DND-41 (cell line): ENCODE data around the gene BORCS8.
"Not testable (repeated sequence)": the region's sequence is repeated elsewhere in the genome, so short reads cannot be mapped to it uniquely, and the experiment has no call there.

ENCODE experiments used
- ATAC-seq: fragments of 200-7000 bp; cut with Tn5 transposase; 3 replicates; pipeline ENCODE4 v1.9.1; 2021; ENCODE audit warnings: low read depth; ENCODE audit not compliant: insufficient read depth
- DNase-seq: peaks from one replicate; pipeline ENCODE4 v3.0.0-alpha.2; 2020
- H2AFZ ChIP-seq: 2 replicates; pipeline ENCODE4 v1.6.0; 2012; ENCODE audit warnings: low read depth, low read length
- H3K27ac ChIP-seq: 2 replicates; pipeline ENCODE4 v1.5.1; 2012; ENCODE audit warnings: low read length, inconsistent platforms
- H3K27me3 ChIP-seq: fragments of 200-600 bp; sonication (generic); 2 replicates; pipeline ENCODE4 v1.6.0; 2012; ENCODE audit warnings: low read length, mild to moderate bottlenecking, inconsistent platforms; ENCODE audit not compliant: insufficient read depth, poor library complexity
- H3K36me3 ChIP-seq: 2 replicates; pipeline ENCODE4 v1.5.1; 2012; ENCODE audit warnings: low read length, inconsistent platforms; ENCODE audit not compliant: insufficient read depth
- H3K4me1 ChIP-seq: 2 replicates; pipeline ENCODE4 v1.5.1; 2012; ENCODE audit warnings: mild to moderate bottlenecking, low read length; ENCODE audit not compliant: insufficient read depth
- H3K4me2 ChIP-seq: 2 replicates; pipeline ENCODE4 v1.6.0; 2012; ENCODE audit warnings: mild to moderate bottlenecking, moderate library complexity, low read length, inconsistent platforms; ENCODE audit not compliant: insufficient read depth
- H3K4me3 ChIP-seq, 2 experiments: fragments of 200-600 bp in 1 of 2; shearing (Covaris generic) in 1 of 2; 2 replicates each; pipeline ENCODE4 v1.5.1; 2012 to 2016; ENCODE audit warnings: inconsistent platforms in 2 of 2, low read length in 2 of 2, mild to moderate bottlenecking in 2 of 2, low read depth in 1 of 2, moderate library complexity in 1 of 2
- H3K79me2 ChIP-seq: 2 replicates; pipeline ENCODE4 v1.6.0; 2012; ENCODE audit warnings: low read length, inconsistent platforms; ENCODE audit not compliant: insufficient read depth
- H3K9ac ChIP-seq: 2 replicates; pipeline ENCODE4 v1.6.0; 2012; ENCODE audit warnings: low read depth, mild to moderate bottlenecking, inconsistent platforms, low read length, moderate library complexity
- H3K9me3 ChIP-seq: 2 replicates; pipeline ENCODE4 v1.5.1; 2012; ENCODE audit warnings: low read length, moderate library complexity, mild to moderate bottlenecking, inconsistent platforms; ENCODE audit not compliant: insufficient read depth, severe bottlenecking
- H4K20me1 ChIP-seq: 2 replicates; pipeline ENCODE4 v1.6.0; 2012; ENCODE audit warnings: low read length; ENCODE audit not compliant: insufficient read depth
- CTCF ChIP-seq: IDR thresholded peaks from 2 replicates; pipeline ENCODE4 v1.5.1; 2012; ENCODE audit warnings: borderline replicate concordance, low read length, moderate library complexity, mild to moderate bottlenecking; ENCODE audit not compliant: poor library complexity, severe bottlenecking; ENCODE audit errors: extremely low read depth
- EZH2 ChIP-seq: IDR thresholded peaks from 3 replicates; pipeline ENCODE4 v1.6.1; 2012; ENCODE audit warnings: borderline replicate concordance, low read depth, mild to moderate bottlenecking, moderate library complexity, low read length, inconsistent platforms; ENCODE audit not compliant: severe bottlenecking

The BORCS8 gene

GRCh38 chr19:19224150-19224851, 32.3 kb upstream of the BORCS8 start:
- no peak overlapping the region for H3K4me2 ChIP-seq
- no peak for ATAC-seq

DNA sequence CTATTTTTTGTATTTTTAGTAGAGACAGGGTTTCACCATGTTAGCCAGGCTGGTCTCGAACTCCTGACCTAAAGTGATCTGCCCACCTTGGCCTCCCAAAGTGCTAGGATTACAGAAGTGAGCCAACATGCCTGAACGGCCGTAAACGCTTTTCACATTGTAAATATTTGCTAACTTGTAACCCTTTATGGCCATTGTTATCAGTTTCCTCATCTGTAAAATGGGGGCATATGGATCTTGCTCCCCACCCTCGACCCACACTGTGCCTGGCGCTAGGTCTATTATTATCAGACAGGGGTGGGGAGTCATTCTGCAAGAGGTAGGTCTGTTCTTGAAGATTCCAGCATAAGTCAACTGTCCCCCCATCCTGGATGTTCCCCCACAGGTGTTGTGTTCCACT, 31.7 kb upstream of the BORCS8 start:
- Histone ChIP-seq H3K36me3 (no peaks in the 10 kb centered on the region), H3K9ac (no peak overlapping the region), H4K20me1 (no peaks in the 10 kb centered on the region), H3K4me2 (no peak overlapping the region), H3K4me3 (no peak overlapping the region), H3K4me1 (no peaks in the 10 kb centered on the region), H2AFZ (no peak overlapping the region), H3K9me3 (no peaks in the 10 kb centered on the region), H3K27me3 (no peaks in the 10 kb centered on the region), H3K79me2 (no peaks in the 10 kb centered on the region), H3K27ac (no peak overlapping the region)
- ATAC-seq (no peak), DNase-seq (no peak)
- TF ChIP-seq EZH2, result no peak
- no peak for TF ChIP-seq CTCF

More at GRCh38 chr19:19224150-19224851, 32.3 kb upstream of the BORCS8 start:
- H3K36me3 ChIP-seq, result no peaks in the 10 kb centered on the region
- DNase-seq, result no peak
- TF ChIP-seq EZH2 (no peak), CTCF (no peak)
- H3K79me2 ChIP-seq, result no peaks in the 10 kb centered on the region
- H3K4me3 ChIP-seq, result no peak overlapping the region
- no peaks in the 10 kb centered on the region for H3K4me1 ChIP-seq
- no peaks in the 10 kb centered on the region for H3K9me3 ChIP-seq
- no peaks in the 10 kb centered on the region for H4K20me1 ChIP-seq
- no peak overlapping the region for H2AFZ ChIP-seq
- H3K9ac ChIP-seq, result no peak overlapping the region
- H3K27me3 ChIP-seq, result no peaks in the 10 kb centered on the region
- H3K27ac ChIP-seq, result no peak overlapping the region

DNA sequence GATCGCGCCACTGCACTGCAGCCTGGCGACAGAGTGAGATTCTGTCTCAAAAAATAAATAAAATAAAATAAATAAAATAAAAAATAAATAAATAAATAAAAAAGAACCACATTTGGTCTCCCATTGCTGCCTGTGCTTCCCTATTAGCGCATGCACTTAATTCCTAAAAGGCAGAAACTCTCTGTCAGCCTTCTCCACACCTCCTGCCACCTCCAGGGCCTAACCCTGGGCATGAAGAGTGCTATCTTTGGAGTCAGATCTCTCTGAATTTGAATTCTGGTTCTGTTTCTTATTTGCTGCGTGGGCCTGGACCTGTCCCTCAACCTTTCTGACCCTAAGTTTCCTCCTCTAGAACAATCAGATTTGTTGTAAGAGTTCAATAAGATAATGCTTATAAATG, 31.1 kb upstream of the BORCS8 start:
- ATAC-seq (no peak), DNase-seq (no peak)
- Histone ChIP-seq H3K36me3 (no peaks in the 10 kb centered on the region), H3K27me3 (no peaks in the 10 kb centered on the region), H2AFZ (no peak overlapping the region), H3K4me3 (no peak overlapping the region), H3K9ac (no peak overlapping the region), H3K4me1 (no peaks in the 10 kb centered on the region), H4K20me1 (no peaks in the 10 kb centered on the region), H3K79me2 (no peaks in the 10 kb centered on the region), H3K4me2 (no peak overlapping the region), H3K9me3 (no peaks in the 10 kb centered on the region), H3K27ac (no peak overlapping the region)
- TF ChIP-seq EZH2, result no peak
- no peak for TF ChIP-seq CTCF

GRCh38 chr19:19221000-19221399, 29.0 kb upstream of the BORCS8 start:
- H3K79me2 ChIP-seq, H3K4me2 ChIP-seq, H2AFZ ChIP-seq, H3K4me1 ChIP-seq, DNase-seq, ATAC-seq, H3K27me3 ChIP-seq, H3K4me3 ChIP-seq, H3K27ac ChIP-seq, H3K36me3 ChIP-seq, H3K9ac ChIP-seq, H4K20me1 ChIP-seq, H3K9me3 ChIP-seq: not testable (repeated sequence)
